Measurements from ENCODE around the gene OXCT2.

GRCh38 chr1:39722495-39722894 is 48.7 kb downstream of the OXCT2 start:
- TF ChIP-seq CTCF (IDR thresholded peaks at IDR 0.05; ENCODE audit: poor library complexity) = no peak
- no peak for TF ChIP-seq EZH2phosphoT487 (IDR thresholded peaks at IDR 0.05; ENCODE audit: low read depth, severe bottlenecking, unreplicated experiment)
